Esophagus muscularis mucosa (tissue), 4 donors: ENCODE results near the gene PLPP1. TPM values are rescaled to one million over a fixed set of nuclear protein-coding genes. Genes with fewer than 3 reads are reported as not detected.

Experiments used
- DNase-seq: peaks from one replicate; pipeline ENCODE4 v3.0.0-alpha.2; 2017; ENCODE audit errors: extremely low spot score
- H3K27ac ChIP-seq, 4 donors: fragments of 200-600 bp; sonication (generic); replicated peaks in 1 of 4; 1 replicate in 3 of 4; 2 replicates in 1 of 4; pipeline ENCODE4 v1.5.1; 2016 to 2019; ENCODE audit warnings: mild to moderate bottlenecking in 1 of 4
- H3K27me3 ChIP-seq, 4 donors: fragments of 200-600 bp; sonication (generic); one replicate each; pipeline versions ENCODE4 v1.5.1 to v1.6.0; 2016 to 2019
- H3K36me3 ChIP-seq, 4 donors: fragments of 200-600 bp; sonication (generic); one replicate each; pipeline ENCODE4 v1.5.1; 2016 to 2019
- H3K4me1 ChIP-seq, 4 donors: fragments of 200-600 bp; sonication (generic); one replicate each; pipeline ENCODE4 v1.5.1; 2016 to 2019
- H3K4me3 ChIP-seq, 4 donors: fragments of 200-600 bp; sonication (generic); 1 replicate in 2 of 4; 2 replicates in 2 of 4; pipeline ENCODE4 v1.5.1; 2016 to 2019; ENCODE audit warnings: mild to moderate bottlenecking in 4 of 4, moderate library complexity in 1 of 4
- H3K9me3 ChIP-seq, 4 donors: fragments of 200-600 bp; sonication (generic); 1 replicate in 3 of 4; 2 replicates in 1 of 4; pipeline ENCODE4 v1.5.1; 2016 to 2019
- CTCF ChIP-seq, 3 experiments: fragments of 200-600 bp in 2 of 3; fragments of 450-650 bp in 1 of 3; sonication (generic) in 2 of 3; IDR thresholded peaks; one replicate each; pipeline ENCODE4 v1.5.1; 2017 to 2019; ENCODE audit warnings: antibody characterized with exemption in 3 of 3, mild to moderate bottlenecking in 2 of 3, moderate library complexity in 1 of 3
- EP300 ChIP-seq: sonication (generic); formaldehyde crosslinking; IDR thresholded peaks from one replicate; pipeline ENCODE4 v1.6.1; 2017; ENCODE audit warnings: antibody characterized with exemption
- POLR2A ChIP-seq: fragments of 450-650 bp; IDR thresholded peaks from one replicate; pipeline ENCODE4 v1.6.1; 2017; ENCODE audit warnings: antibody characterized with exemption, moderate library complexity, mild to moderate bottlenecking, low read depth
- POLR2AphosphoS5 ChIP-seq, 2 donors: sonication (generic); formaldehyde crosslinking; IDR thresholded peaks; one replicate each; pipeline ENCODE4 v1.6.1; 2017; ENCODE audit warnings: antibody characterized with exemption in 2 of 2
- WGBS: methylation state at CpG from one replicate; pipeline ENCODE4 v1.1.5; 2018; 5-methylcytosine and 5-hydroxymethylcytosine counted together
- intact Hi-C: fragments of 100-400 bp; cut with DNase I; formaldehyde crosslinking; loops from one replicate; pipeline ENCODE4 v1.15.1; 2023
- total RNA-seq, 4 donors: library from RNA; depleted of rRNA; stranded (reverse); fragments of >200 nt; gene quantifications; one replicate each; pipeline versions ENCODE4 v1.1.0 to v1.2.1, GENCODE V29; 2016

The PLPP1 gene
- total RNA-seq, 4 donors from 2014 or later: 186 to 306 (median 241) TPM

GRCh38 chr5:55432549-55432948, 102.2 kb downstream of the PLPP1 start:
- intact Hi-C loops: no loop called here
- WGBS: 95% methylated on average over 4 of the region's 4 CpGs
- DNase-seq: no peak
- TF ChIP-seq CTCF (IDR thresholded peaks at IDR 0.05) (no peak), EP300 (no peak), POLR2AphosphoS5 (IDR thresholded peaks at IDR 0.05) (no peak), POLR2A (no peak)
- no peak overlapping the region for H3K4me3 ChIP-seq
- H3K36me3 ChIP-seq: peaks cover 0 to 38% (median 5%) of the 10 kb centered on the region in 4 donors
- H3K27ac ChIP-seq: no peak overlapping the region
- no peaks in the 10 kb centered on the region for H3K9me3 ChIP-seq
- H3K27me3 ChIP-seq: no peaks in the 10 kb centered on the region
- peaks cover 29 to 46% (median 38%) of the 10 kb centered on the region in 4 donors for H3K4me1 ChIP-seq

GRCh38 chr5:55429613-55430253, 105.0 kb downstream of the PLPP1 start:
- Histone ChIP-seq H3K27ac (no peak overlapping the region), H3K36me3 (peaks cover 10 to 36% (median 19%) of the 10 kb centered on the region in 4 donors), H3K4me1 (peaks cover 23 to 44% (median 31%) of the 10 kb centered on the region in 4 donors), H3K9me3 (no peaks in the 10 kb centered on the region), H3K27me3 (no peaks in the 10 kb centered on the region), H3K4me3 (no peak overlapping the region)
- no peak for TF ChIP-seq CTCF (IDR thresholded peaks at IDR 0.05)
- TF ChIP-seq POLR2AphosphoS5 (IDR thresholded peaks at IDR 0.05): no peak
- TF ChIP-seq POLR2A: no peak
- no peak for TF ChIP-seq EP300
- 40% methylated on average over 1 of the region's 9 CpGs for WGBS
- intact Hi-C loops: no loop called here
- no peak for DNase-seq

GRCh38 chr5:55429221-55429612, 105.5 kb downstream of the PLPP1 start:
- Histone ChIP-seq H3K9me3 (no peaks in the 10 kb centered on the region), H3K36me3 (peaks cover 15 to 42% (median 24%) of the 10 kb centered on the region in 4 donors), H3K27ac (no peak overlapping the region), H3K4me3 (no peak overlapping the region), H3K4me1 (peaks cover 23 to 44% (median 31%) of the 10 kb centered on the region in 4 donors), H3K27me3 (no peaks in the 10 kb centered on the region)
- TF ChIP-seq EP300 (no peak), POLR2AphosphoS5 (IDR thresholded peaks at IDR 0.05) (no peak), POLR2A (no peak), CTCF (IDR thresholded peaks at IDR 0.05) (no peak)
- DNase-seq: no peak
- intact Hi-C loops: no loop called here
- 100% methylated on average over 1 of the region's 2 CpGs for WGBS

GRCh38 chr5:55427157-55427556, 107.6 kb downstream of the PLPP1 start:
- Histone ChIP-seq H3K27me3 (no peaks in the 10 kb centered on the region), H3K27ac (no peak overlapping the region), H3K9me3 (no peaks in the 10 kb centered on the region), H3K36me3 (peaks cover 29 to 56% (median 41%) of the 10 kb centered on the region in 4 donors), H3K4me3 (no peak overlapping the region), H3K4me1 (peaks cover 28 to 50% (median 36%) of the 10 kb centered on the region in 4 donors)
- intact Hi-C loops: no loop called here
- TF ChIP-seq EP300: no peak
- TF ChIP-seq CTCF (IDR thresholded peaks at IDR 0.05): no peak
- no peak for TF ChIP-seq POLR2A
- no peak for TF ChIP-seq POLR2AphosphoS5 (IDR thresholded peaks at IDR 0.05)
- WGBS: 76% methylated on average over 1 of the region's 1 CpG
- no peak for DNase-seq
